DND-41 (cell line): ENCODE measurements around the gene DEK.

Source experiments
- CTCF ChIP-seq: IDR thresholded peaks from 2 replicates; pipeline ENCODE4 v1.5.1; 2012; ENCODE audit warnings: borderline replicate concordance, low read length, moderate library complexity, mild to moderate bottlenecking; ENCODE audit not compliant: poor library complexity, severe bottlenecking; ENCODE audit errors: extremely low read depth
- EZH2 ChIP-seq: IDR thresholded peaks from 3 replicates; pipeline ENCODE4 v1.6.1; 2012; ENCODE audit warnings: borderline replicate concordance, low read depth, mild to moderate bottlenecking, moderate library complexity, low read length, inconsistent platforms; ENCODE audit not compliant: severe bottlenecking

- TF ChIP-seq CTCF (no peak), EZH2 (no peak)
Observed at GRCh38 chr6:18185624-18186023, 78.7 kb downstream of the DEK start.
